HepG2 (cell line): ENCODE data around the gene WDCP. TPM values are rescaled to one million over a fixed set of nuclear protein-coding genes. Genes with fewer than 3 reads are reported as not detected.
A peak's percentile ranks its signal among the peaks of the same experiment; 100 is the strongest.

ENCODE experiments used
- BHLHE40 ChIP-seq: IDR thresholded peaks from 2 replicates; pipeline ENCODE4 v1.6.1; 2011; ENCODE audit warnings: low read length, improper control_type of control experiment
- CC2D1A ChIP-seq: sonication (generic); formaldehyde crosslinking; IDR thresholded peaks from 2 replicates; pipeline ENCODE4 v1.8.1; 2023; ENCODE audit warnings: mild to moderate bottlenecking, missing genetic modification reagents
- CENPT ChIP-seq: sonication (generic); formaldehyde crosslinking; IDR thresholded peaks from 2 replicates; pipeline ENCODE4 v1.8.0; 2022; ENCODE audit warnings: low read depth, mild to moderate bottlenecking, moderate library complexity, missing genetic modification reagents
- EHMT2 ChIP-seq: fragments of 200-600 bp; sonication (generic); IDR thresholded peaks from 2 replicates; pipeline ENCODE4 v1.7.0; 2017; ENCODE audit warnings: antibody characterized with exemption, low read depth, low read length, borderline replicate concordance
- FOXK2 ChIP-seq: fragments of 450-650 bp; IDR thresholded peaks from 2 replicates; pipeline ENCODE4 v1.6.1; 2016
- HIVEP1 ChIP-seq: sonication (generic); formaldehyde crosslinking; IDR thresholded peaks from 2 replicates; pipeline ENCODE4 v1.4.0; 2020; ENCODE audit warnings: mild to moderate bottlenecking, missing genetic modification reagents
- ISX ChIP-seq: sonication (generic); formaldehyde crosslinking; conservative IDR thresholded peaks from 2 replicates; pipeline ENCODE4 v1.5.0; 2020; ENCODE audit warnings: missing genetic modification reagents
- KDM3A ChIP-seq: IDR thresholded peaks from 2 replicates; pipeline ENCODE4 v1.6.1; 2018; ENCODE audit warnings: low read depth, missing compliant biosample characterization
- MYNN ChIP-seq: sonication (generic); formaldehyde crosslinking; IDR thresholded peaks from 2 replicates; pipeline ENCODE4 v1.4.0; 2020; ENCODE audit warnings: mild to moderate bottlenecking, low read depth, missing genetic modification reagents
- NR2C2 ChIP-seq: sonication (generic); formaldehyde crosslinking; IDR thresholded peaks from 2 replicates; pipeline ENCODE4 v1.4.0; 2020; ENCODE audit warnings: missing genetic modification reagents, mild to moderate bottlenecking, moderate library complexity, borderline replicate concordance
- RFXANK ChIP-seq: IDR thresholded peaks from 2 replicates; pipeline ENCODE4 v1.6.1; 2016
- SCMH1 ChIP-seq: sonication (generic); formaldehyde crosslinking; IDR thresholded peaks from 2 replicates; pipeline ENCODE4 v1.9.0; 2021; ENCODE audit warnings: missing genetic modification reagents, mild to moderate bottlenecking, borderline replicate concordance
- ZBED4 ChIP-seq: sonication (generic); formaldehyde crosslinking; IDR thresholded peaks from 2 replicates; pipeline ENCODE4 v1.4.0; 2020; ENCODE audit warnings: missing genetic modification reagents, borderline replicate concordance
- ZBTB44 ChIP-seq: sonication (generic); formaldehyde crosslinking; IDR thresholded peaks from 2 replicates; pipeline ENCODE4 v1.4.0; 2020; ENCODE audit warnings: missing genetic modification reagents
- ZFP37 ChIP-seq: sonication (generic); formaldehyde crosslinking; IDR thresholded peaks from 2 replicates; pipeline ENCODE4 v1.4.0; 2020; ENCODE audit warnings: missing genetic modification reagents, borderline replicate concordance
- ZNF331 ChIP-seq: sonication (generic); formaldehyde crosslinking; IDR thresholded peaks from 2 replicates; pipeline ENCODE4 v1.4.0; 2020; ENCODE audit warnings: missing genetic modification reagents
- ZNF451 ChIP-seq: sonication (generic); formaldehyde crosslinking; IDR thresholded peaks from 2 replicates; pipeline ENCODE4 v1.5.0; 2020; ENCODE audit warnings: mild to moderate bottlenecking, missing genetic modification reagents
- ZNF644 ChIP-seq: IDR thresholded peaks from 2 replicates; pipeline ENCODE4 v1.6.1; 2016; ENCODE audit warnings: low read depth
- ZNF776 ChIP-seq: sonication (generic); formaldehyde crosslinking; IDR thresholded peaks from 2 replicates; pipeline ENCODE4 v1.4.0; 2020; ENCODE audit warnings: mild to moderate bottlenecking, missing genetic modification reagents
- ZNF841 ChIP-seq: sonication (generic); formaldehyde crosslinking; IDR thresholded peaks from 2 replicates; pipeline ENCODE4 v1.8.1; 2023; ENCODE audit warnings: missing genetic modification reagents, borderline replicate concordance
- ZSCAN25 ChIP-seq: sonication (generic); formaldehyde crosslinking; IDR thresholded peaks from 2 replicates; pipeline ENCODE4 v1.8.0; 2022; ENCODE audit warnings: mild to moderate bottlenecking, missing genetic modification reagents
- polyA plus RNA-seq, 8 experiments: library from polyadenylated mRNA; depleted of rRNA in 3 of 8; stranded (reverse) in 7 of 8; unstranded in 1 of 8; fragments of >200 nt; fragmentation: Illumina TruSeq in 4 of 8; extraction: Trizol in 4 of 8; gene quantifications; 2 replicates each; pipeline versions ENCODE4 v1.2.1 to v1.2.3, GENCODE V29; 2011 to 2016; ENCODE audit warnings: low read depth in 4 of 8, missing spikeins in 1 of 8, mixed read lengths in 1 of 8; ENCODE audit not compliant: insufficient read depth in 1 of 8
- total RNA-seq, 5 experiments: library from RNA; depleted of rRNA; stranded (reverse); fragments of >200 nt; fragmentation: Illumina TruSeq; extraction: Trizol; gene quantifications; 2 replicates each; pipeline ENCODE4 v1.2.3, GENCODE V29; 2016; ENCODE audit warnings: low read depth in 1 of 5
- TF ChIP-seq, protein P1 (sequence below): sonication (generic); formaldehyde crosslinking; IDR thresholded peaks from 2 replicates; pipeline ENCODE4 v1.4.0; 2020; ENCODE audit warnings: mild to moderate bottlenecking, missing genetic modification reagents
- TF ChIP-seq, protein P2 (sequence below): sonication (generic); formaldehyde crosslinking; IDR thresholded peaks from 2 replicates; pipeline ENCODE4 v1.5.1; 2020; ENCODE audit warnings: missing genetic modification reagents, mild to moderate bottlenecking, borderline replicate concordance

Gene WDCP
- total and polyA plus RNA-seq, 2 of the 13 experiments (the other 11 are each of a cell fraction or from before 2014, with no cell fraction given): 17.4 to 22.6 TPM

- TF ChIP-seq ZSCAN25 (CRISPR knock-in tag): no peak
- TF ChIP-seq ZNF841: no peak
- TF ChIP-seq CENPT (CRISPR knock-in tag): 0 out of 2 replicates have a peak, but pooled peaks have one; percentile 74
- no peak for TF ChIP-seq RFXANK (CRISPR knock-in tag)
- TF ChIP-seq HIVEP1 (CRISPR knock-in tag): peak; percentile 78
- TF ChIP-seq ZNF644 (CRISPR knock-in tag): peak; percentile 77
- 0 out of 2 replicates have a peak, but pooled peaks have one; percentile 40 for TF ChIP-seq BHLHE40
- no peak for TF ChIP-seq FOXK2
- no peak for TF ChIP-seq ZFP37
- TF ChIP-seq ZBED4: peak; percentile 9; the same call in 1 of the 2 replicates
- TF ChIP-seq, protein P1, sequence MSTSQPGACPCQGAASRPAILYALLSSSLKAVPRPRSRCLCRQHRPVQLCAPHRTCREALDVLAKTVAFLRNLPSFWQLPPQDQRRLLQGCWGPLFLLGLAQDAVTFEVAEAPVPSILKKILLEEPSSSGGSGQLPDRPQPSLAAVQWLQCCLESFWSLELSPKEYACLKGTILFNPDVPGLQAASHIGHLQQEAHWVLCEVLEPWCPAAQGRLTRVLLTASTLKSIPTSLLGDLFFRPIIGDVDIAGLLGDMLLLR: peak; percentile 56
- TF ChIP-seq NR2C2 (CRISPR knock-in tag): peak; percentile 78
- TF ChIP-seq ISX (CRISPR knock-in tag): no peak
- TF ChIP-seq MYNN (CRISPR knock-in tag): no peak
- TF ChIP-seq ZNF331 (CRISPR knock-in tag): peak; percentile 51; the same call in 1 of the 2 replicates
- TF ChIP-seq, protein P2, sequence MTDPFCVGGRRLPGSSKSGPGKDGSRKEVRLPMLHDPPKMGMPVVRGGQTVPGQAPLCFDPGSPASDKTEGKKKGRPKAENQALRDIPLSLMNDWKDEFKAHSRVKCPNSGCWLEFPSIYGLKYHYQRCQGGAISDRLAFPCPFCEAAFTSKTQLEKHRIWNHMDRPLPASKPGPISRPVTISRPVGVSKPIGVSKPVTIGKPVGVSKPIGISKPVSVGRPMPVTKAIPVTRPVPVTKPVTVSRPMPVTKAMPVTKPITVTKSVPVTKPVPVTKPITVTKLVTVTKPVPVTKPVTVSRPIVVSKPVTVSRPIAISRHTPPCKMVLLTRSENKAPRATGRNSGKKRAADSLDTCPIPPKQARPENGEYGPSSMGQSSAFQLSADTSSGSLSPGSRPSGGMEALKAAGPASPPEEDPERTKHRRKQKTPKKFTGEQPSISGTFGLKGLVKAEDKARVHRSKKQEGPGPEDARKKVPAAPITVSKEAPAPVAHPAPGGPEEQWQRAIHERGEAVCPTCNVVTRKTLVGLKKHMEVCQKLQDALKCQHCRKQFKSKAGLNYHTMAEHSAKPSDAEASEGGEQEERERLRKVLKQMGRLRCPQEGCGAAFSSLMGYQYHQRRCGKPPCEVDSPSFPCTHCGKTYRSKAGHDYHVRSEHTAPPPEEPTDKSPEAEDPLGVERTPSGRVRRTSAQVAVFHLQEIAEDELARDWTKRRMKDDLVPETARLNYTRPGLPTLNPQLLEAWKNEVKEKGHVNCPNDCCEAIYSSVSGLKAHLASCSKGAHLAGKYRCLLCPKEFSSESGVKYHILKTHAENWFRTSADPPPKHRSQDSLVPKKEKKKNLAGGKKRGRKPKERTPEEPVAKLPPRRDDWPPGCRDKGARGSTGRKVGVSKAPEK: no peak
- no peak for TF ChIP-seq SCMH1 (CRISPR knock-in tag)
- TF ChIP-seq ZNF451 (CRISPR knock-in tag): 0 out of 2 replicates have a peak, but pooled peaks have one; percentile 86
- peak; percentile 89 for TF ChIP-seq KDM3A (CRISPR knock-in tag)
- no peak for TF ChIP-seq ZBTB44 (CRISPR knock-in tag)
- no peak for TF ChIP-seq CC2D1A
- no peak; the same call in 1 of the 2 replicates for TF ChIP-seq ZNF776 (CRISPR knock-in tag)
- no peak for TF ChIP-seq EHMT2
These were observed 24.7 kb downstream of the WDCP start (continued) for GRCh38 chr2:24022324-24022974.
